Right kidney (tissue), 9 donors: ENCODE results near the gene ZNF239.
"Not testable (repeated sequence)": the region's sequence is repeated elsewhere in the genome, so short reads cannot be mapped to it uniquely, and the experiment has no call there.

Experiments
- DNase-seq: peaks from one replicate; pipeline ENCODE4 v3.0.0-alpha.2; 2016
- long read RNA-seq, 8 donors: transcript quantifications; one replicate each; lab custom pipeline, GENCODE V29; 2026

Gene ZNF239
- long read RNA-seq, donor 1, partial matches to known transcripts, result 0 of 2 reads
- long read RNA-seq, donor 1, other reads (novel, unspliced or antisense), result 0 of 2 reads
- long read RNA-seq, donor 2, result 0 reads
- long read RNA-seq, donor 3, partial matches to known transcripts, result 0 of 1 reads
- long read RNA-seq, donor 3, other reads (novel, unspliced or antisense), result 0 of 1 reads
- long read RNA-seq, donor 4, partial matches to known transcripts, result 0 of 4 reads
- long read RNA-seq, donor 4, other reads (novel, unspliced or antisense), result 0 of 4 reads
- long read RNA-seq, donor 5, partial matches to known transcripts, result 0 of 3 reads
- long read RNA-seq, donor 5, other reads (novel, unspliced or antisense), result 0 of 3 reads
- long read RNA-seq, donor 6, partial matches to known transcripts, result 0 of 1 reads
- long read RNA-seq, donor 6, other reads (novel, unspliced or antisense), result 0 of 1 reads
- long read RNA-seq, donor 7, partial matches to known transcripts, result 0 of 1 reads
- long read RNA-seq, donor 7, other reads (novel, unspliced or antisense), result 0 of 1 reads
- long read RNA-seq, donor 8, result 0 reads

- peak; percentile 97 for DNase-seq
Measured at GRCh38 chr10:43574001-43574892, at the start of gene ZNF239. Gene ZNF239, minus strand, starts transcription at chr10:43574616. Its CDS starts 16,537 bp downstream, at chr10:43558079.

DNA sequence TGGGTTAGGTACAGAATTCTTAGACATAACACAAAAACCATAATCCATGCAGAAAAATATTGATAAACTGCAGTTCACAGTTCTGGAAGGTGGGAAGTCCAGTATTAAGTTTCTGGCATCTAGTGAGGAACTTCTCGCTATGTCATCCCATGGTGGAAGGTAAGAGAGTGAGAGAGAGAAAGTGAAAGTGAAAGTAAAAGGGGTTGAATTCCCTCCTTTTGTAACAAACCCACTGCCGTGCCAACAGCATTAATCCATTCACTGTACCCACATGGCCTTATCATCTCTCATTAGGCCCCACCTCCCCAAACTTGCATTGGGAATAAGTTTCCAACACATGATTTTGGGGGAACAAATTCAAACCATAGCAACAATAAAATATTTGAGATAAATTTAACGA lies 48.9 kb upstream of the ZNF239 start:
- no peak for DNase-seq

- DNase-seq, result no peak
Measured at GRCh38 chr10:43622038-43622437, 47.6 kb upstream of the ZNF239 start.

DNA sequence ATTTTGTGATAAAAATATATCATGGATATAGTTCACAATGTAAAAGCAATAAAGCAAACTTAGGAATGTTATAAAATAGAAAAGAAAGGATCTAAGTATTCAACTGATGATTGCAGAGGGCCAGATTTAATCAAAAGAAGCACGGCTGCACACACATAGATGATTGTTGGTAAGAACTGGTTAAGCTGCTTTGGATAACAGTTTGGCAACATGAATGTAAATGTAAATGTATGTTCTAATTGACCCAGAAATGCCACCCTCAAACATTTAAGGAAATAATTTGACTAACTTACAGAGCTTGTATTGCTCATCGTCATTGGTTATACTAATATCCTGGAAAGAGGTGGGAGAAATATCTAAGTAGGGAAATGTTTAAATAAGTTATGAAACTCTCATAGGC lies 45.0 kb upstream of the ZNF239 start:
- no peak for DNase-seq

- DNase-seq, result no peak
Measured at GRCh38 chr10:43616697-43617370, 42.4 kb upstream of the ZNF239 start.

DNA sequence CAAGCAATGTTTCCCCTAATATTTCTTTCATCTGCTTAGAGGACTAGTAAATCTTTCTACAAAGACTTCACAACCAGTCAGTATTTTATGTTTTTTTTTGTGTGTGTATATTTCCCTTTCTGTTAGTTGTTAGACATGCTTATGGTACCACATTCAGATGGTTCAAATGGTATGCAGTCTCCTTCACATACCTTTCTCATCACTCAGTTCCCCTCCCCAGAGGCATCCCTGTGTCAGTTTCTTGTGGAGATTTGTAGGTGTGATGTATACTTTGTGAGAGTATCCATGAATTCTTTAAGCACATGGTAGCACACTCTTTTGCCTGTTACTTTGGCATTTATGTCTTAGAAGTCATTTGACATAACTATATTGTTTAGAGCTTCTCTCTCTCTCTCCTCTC lies 36.2 kb upstream of the ZNF239 start:
- DNase-seq, result no peak

GRCh38 chr10:43607199-43607573 lies 32.8 kb upstream of the ZNF239 start:
- DNase-seq, result no peak

GRCh38 chr10:43606323-43607198 lies 32.1 kb upstream of the ZNF239 start, which contains the start of gene ZNF485:
Gene ZNF485, plus strand, starts transcription at chr10:43606438. Its CDS starts 613 bp downstream, at chr10:43607051.
- DNase-seq, result peak; percentile 77

- no peak for DNase-seq
Measured at GRCh38 chr10:43605850-43606322, 31.5 kb upstream of the ZNF239 start.

DNA sequence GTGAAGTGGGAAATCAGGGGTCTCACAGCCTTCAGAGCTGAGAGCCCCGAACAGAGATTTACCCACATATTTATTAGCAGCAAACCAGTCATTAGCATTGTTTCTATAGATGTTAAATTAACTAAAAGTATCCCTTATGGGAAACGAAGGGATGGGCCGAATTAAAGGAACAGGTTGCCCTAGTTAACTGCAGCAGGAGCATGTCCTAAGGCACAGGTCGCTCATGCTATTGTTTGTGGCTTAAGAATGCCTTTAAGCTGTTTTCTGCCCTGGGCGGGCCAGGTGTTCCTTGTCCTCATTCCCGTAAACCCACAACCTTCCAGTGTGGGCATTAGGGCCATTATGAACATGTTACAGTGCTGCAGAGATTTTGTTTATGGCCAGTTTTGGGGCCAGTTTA lies 27.2 kb upstream of the ZNF239 start:
- not testable (repeated sequence) for DNase-seq

- DNase-seq, result no peak
Measured at GRCh38 chr10:43599333-43599732, 24.9 kb upstream of the ZNF239 start.

- no peak for DNase-seq
Measured at GRCh38 chr10:43598446-43598845, 24.0 kb upstream of the ZNF239 start.

- DNase-seq, result no peak
Measured at GRCh38 chr10:43596546-43596945, 22.1 kb upstream of the ZNF239 start.

- DNase-seq, result no peak
Measured at GRCh38 chr10:43595739-43596298, 21.4 kb upstream of the ZNF239 start.

DNA sequence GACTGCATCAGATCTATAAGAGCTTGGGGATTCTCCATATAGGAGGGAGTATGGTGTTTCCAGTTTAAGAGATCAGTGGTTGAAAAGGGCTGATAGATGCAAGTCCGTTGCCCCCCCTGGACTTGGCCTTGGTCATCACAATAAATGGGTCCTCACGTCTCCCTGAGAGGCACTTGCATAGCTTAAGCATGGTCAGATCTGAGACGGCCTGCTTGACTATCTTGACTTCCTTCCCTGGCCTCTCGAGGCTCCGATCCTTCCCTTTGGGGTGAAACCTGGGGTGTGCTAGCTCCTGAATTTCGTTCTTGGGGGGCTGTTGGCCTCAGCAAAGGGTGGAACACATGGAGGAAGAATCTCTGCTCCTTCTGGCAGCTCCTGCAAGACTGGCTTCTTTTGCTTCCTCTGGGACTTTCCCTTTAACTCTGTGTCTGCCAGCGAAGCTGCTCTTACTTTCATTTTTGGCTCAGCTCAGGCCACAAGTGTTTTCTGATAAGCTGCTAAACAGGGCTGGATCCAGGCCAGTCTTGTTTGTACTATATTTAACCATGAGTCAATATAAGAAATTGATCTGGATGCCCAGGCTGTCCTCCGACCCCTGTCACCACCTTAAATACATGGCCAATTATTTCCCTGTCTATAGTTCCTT lies 20.7 kb upstream of the ZNF239 start:
- DNase-seq, result no peak

DNA sequence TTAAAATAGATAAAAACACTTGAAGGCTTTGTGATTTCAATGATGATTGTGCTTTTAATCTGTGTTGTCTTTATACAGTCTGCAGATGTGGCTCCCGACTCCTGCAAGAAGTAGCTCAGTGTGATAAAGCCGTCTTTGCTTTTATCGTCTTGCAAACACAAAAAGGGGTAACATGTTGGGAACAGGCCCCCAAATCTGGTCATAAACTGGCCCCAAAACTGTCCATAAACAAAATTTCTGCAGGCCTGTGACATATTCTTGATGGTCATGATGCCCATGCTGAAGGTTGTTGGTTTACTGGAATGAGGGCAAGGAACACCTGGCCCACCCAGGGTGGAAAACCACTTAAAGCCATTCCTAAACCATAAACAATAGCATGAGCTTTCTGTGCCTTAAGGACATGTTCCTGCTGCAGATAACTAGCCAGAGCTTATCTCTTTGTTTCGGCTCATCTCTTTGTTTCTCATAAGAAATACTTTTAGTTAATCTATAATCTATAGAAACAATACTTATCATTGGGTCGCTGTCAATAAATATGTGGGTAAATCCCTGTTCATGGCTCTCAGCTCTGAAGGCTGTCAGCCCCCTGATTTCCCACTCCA lies 17.0 kb upstream of the ZNF239 start:
- no peak for DNase-seq

GRCh38 chr10:43586730-43587115 lies 12.3 kb upstream of the ZNF239 start:
- not testable (repeated sequence) for DNase-seq

DNA sequence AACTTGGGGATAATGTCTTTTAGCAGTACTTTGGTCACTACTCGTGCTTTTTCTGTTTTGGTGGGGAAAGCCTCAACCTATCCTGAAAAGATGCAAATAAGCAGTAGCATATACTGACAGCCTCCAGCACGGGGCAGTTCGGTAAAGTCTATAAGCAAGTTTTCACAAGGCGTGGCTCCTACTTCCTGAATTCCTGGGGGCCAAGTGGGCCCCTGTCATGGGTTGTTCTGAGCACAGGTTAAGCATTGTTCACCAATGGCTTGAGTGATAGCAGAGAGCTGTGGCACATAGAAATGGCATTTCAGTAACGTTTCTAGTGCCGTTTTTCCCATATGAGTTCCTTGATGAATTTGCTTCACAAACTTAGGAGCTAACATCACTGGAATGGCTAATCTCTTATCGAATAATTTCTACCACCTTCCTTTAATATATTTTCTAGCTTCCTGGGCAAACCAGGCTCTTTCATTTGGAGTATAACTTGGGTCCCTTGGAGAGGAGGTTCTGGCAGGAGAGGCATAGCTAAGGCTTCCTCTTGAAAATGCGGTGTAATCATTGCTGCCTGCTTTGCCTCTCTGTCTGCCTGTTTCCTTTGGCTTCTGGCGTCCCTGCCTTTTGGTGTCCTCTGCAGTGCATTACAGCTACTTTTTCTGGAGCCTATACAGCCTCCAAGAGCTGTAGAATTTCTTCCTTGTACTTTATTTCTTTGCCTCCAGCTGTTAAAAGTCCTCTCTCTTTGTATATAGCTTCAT lies 11.7 kb upstream of the ZNF239 start:
- no peak for DNase-seq

- DNase-seq, result no peak
Measured at GRCh38 chr10:43585046-43585445, 10.6 kb upstream of the ZNF239 start.
